ENCODE results near the gene PEF1.

Gene PEF1

GRCh38 chr1:31627930-31628559 lies 16.6 kb downstream of the PEF1 start:
- DNase-seq (ENCODE audit: low read depth, low spot score) = no peak

DNA sequence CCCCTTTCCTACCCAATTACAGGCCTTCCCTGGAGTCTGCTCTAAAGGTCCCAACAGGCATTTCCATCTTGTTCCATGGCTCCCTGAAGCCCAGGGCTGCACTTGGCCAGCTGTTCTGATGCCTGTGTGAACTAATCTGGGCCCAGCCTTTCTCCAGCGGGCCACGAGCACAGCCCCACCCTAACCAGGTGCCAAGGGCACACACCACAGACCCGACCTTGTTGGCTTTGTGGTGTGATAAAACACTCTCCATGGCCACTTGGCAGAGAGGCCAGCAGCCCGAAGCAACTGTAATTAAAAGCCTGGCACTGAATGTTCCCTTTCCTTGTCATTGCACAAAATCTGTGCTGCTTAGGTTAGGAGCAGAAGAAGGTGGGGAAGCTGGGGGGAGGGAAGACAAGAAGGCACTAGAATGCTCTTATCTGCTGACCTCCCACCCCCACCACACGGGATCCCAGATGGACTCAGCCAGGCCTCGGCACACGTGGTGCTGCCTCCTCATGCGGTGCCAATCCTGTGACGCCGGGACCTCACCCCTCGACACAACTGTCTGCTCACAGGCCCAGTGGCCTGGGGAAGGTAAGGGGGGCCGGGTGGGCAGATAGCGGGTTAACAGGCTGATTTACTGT lies 17.3 kb downstream of the PEF1 start:
- no peak for DNase-seq (ENCODE audit: low read depth, low spot score)

GRCh38 chr1:31626223-31627207 lies 18.2 kb downstream of the PEF1 start:
- DNase-seq (ENCODE audit: low read depth, low spot score) = no peak

DNA sequence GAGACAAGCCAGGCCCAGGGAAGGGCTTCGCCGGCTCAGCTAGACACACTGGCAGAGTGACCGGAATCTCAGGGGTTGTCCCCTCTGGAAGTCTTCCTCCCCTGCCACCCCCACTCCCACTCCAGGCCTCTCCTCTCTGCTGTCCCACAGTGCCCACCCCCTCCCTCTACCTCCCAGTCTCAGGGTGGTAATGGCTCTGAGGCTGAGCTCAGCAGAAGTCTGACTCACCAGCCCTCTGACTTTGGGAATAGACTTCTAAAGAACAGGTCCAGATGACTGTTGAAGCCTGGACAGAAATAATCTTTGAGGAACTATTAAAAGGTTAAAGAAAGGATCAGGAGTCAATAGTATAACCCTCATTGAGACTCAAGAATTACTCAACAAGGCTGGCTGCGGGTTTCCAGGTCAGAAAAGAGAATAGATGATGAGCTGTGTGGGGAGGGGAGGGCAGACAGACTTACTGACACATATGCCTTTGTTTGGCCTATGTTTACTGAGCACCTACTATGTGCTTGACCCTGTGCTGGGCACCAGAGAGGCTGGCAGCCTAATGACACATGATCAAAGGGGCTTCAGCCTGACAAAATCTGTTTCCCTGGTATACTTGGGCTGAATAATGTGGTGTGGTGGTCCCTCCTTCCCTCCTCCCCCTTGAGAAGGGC lies 19.0 kb downstream of the PEF1 start:
- DNase-seq (ENCODE audit: low read depth, low spot score) = no peak

DNA sequence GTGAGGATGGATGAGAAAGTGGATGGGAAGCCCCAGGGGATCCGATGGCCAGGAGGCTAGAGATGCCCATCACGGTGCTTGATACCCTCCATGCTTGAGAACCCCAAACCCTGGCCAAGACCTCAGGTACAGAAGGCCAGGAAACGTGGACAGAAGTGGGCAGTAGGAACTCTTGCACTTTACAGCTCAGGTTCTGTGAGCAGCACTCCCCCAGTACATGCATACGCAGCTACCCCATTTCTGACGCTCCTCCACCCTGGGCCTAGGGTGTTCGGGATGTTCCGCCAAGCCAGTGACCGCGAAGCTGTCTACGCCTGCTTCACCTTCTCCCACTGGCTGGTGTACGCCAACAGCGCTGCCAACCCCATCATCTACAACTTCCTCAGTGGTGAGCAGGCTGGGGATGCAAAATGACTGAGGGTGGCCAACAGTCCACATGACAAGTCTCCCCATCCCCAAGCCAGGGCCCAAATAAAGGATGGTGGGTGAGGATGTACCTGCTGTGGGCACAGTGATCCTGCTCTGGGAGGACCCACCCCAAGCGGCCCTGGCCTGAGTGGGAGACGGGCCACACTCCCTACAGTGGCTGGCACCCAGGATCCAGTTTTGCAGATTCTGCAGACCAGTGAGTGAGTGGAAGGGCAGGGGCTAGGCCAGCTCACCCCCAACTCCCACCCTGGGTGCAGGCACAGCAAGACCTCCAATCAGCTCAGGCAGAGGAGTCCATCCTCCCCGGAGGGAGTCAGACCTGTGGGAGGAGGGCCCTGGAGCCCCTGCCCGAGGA lies 19.8 kb downstream of the PEF1 start:
- DNase-seq (ENCODE audit: low read depth, low spot score) = no peak

GRCh38 chr1:31624309-31624708 lies 20.4 kb downstream of the PEF1 start:
- DNase-seq (ENCODE audit: low read depth, low spot score) = no peak

DNA sequence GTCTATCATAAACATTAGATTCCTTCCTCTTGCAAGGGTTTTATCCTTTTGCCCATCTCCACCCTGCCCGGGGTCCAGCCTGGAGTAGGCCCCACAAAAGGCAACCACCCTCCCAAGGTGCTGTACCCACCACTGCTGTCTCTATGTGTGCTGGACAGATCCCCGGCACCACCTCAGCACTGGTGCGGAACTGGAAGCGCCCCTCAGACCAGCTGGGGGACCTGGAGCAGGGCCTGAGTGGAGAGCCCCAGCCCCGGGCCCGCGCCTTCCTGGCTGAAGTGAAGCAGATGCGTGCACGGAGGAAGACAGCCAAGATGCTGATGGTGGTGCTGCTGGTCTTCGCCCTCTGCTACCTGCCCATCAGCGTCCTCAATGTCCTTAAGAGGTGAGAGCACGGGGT lies 21.3 kb downstream of the PEF1 start:
- DNase-seq (ENCODE audit: low read depth, low spot score) = no peak

DNA sequence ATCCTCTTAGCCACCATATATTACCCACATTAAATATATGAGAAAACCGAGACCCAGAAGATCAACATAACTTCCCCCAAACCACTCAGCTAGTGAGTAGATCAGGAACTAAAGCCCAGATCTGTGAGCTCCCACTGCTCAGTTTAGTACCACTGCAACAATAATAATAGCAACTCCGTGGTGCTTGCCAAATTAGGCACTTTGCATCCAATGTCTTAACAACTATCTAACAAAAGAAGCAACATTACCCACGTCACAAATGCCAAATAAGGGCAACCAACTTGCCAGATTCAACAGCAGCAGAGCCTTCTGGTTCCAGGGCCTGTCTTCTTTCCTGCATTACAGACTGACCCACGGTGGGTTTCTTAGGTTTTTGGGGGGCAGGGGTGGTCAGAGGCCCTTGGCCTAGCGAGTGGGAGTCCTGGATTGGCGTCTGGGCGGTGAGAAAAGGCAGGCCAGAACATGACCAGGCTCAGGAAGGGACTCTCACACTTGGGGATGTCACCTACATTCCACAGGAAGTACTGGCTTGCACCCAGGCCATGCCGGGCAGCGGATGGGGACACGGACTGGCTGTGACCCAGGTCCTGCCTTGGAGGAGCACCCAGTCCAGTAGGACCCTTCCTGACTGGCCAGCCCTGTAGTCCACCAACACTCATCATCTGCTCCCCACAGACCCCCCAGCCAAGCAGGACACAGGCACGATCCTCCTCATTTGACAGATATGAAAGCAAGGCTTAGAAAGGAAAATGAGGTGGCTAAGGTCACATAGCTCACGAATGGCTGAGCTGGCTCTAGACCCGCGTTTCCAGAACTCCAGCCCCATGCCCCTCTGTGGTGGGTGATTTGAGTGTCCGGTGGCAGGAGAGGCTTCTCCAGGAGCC lies 22.6 kb downstream of the PEF1 start:
- DNase-seq (ENCODE audit: low read depth, low spot score) = no peak

DNA sequence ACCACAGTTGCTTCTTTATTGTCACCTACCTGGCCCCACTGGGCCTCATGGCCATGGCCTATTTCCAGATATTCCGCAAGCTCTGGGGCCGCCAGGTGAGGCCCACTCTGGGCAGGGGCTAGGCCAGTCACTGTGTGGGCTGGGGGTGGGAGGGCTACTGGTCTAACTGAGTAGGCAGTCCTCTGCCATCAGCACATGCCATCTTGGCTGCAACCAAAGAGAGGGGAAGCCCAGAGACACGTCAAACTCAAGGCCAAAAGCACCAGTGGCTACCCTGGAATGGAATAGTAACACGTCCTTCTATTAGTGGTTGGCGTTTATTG lies 23.2 kb downstream of the PEF1 start:
- DNase-seq (ENCODE audit: low read depth, low spot score) = no peak

DNA sequence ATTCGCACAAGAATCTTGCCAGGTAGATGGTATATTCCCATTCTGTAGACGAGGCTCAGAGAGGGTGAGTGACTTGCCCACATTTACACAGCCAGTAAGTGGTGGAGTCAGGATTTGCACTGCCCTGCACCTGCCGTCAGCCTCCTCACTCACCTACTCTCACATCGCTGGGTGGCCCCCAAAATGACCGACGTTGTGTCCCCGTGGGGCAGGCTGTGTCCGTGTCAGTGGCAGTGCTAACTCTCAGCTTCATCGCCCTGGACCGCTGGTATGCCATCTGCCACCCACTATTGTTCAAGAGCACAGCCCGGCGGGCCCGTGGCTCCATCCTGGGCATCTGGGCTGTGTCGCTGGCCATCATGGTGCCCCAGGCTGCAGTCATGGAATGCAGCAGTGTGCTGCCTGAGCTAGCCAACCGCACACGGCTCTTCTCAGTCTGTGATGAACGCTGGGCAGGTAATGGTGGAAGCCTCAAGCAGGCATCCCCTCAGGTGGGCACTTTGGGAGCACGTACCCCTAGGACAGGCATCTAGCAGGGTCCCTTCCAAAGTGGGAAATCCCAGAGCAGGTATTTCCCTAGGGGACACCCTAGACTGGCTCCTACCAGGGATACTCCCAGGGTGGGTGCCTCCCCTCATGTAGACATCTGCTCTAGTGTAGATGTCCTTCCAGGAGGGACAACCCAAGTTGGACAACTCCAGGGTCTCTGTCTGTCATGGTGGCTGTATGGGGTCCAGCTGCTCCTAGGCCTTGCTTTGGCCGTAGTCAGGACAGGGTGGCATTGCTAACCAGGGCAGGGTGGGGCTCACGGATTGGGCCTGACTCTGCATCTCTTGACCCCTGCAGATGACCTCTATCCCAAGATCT lies 23.8 kb downstream of the PEF1 start:
- DNase-seq (ENCODE audit: low read depth, low spot score) = no peak

DNA sequence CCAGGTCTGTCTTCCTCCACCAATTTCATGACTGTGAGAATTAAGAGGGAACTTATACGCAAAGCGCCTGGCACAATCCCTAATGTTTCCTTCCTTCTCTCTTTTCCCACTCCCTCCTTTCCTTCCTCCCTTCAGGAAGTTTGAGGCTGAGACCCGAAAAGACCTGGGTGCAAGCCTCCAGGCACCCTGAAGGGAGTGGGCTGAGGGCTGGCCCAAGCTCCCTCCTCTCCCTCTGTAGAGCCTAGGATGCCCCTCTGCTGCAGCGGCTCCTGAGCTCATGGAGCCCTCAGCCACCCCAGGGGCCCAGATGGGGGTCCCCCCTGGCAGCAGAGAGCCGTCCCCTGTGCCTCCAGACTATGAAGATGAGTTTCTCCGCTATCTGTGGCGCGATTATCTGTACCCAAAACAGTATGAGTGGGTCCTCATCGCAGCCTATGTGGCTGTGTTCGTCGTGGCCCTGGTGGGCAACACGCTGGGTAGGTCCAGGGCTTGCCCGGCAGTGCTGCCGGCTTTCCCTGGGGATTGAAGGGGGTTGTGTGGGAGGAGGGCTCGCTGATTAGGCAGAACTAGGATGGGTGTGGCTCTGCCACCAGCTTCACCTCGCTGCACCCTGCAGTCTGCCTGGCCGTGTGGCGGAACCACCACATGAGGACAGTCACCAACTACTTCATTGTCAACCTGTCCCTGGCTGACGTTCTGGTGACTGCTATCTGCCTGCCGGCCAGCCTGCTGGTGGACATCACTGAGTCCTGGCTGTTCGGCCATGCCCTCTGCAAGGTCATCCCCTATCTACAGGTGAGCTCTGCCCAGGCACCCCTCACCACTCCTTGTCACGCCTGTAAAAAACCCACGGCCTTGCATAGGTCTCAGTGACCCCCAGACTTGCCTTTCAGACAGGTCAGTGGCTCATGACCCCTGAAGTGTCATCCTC lies 25.5 kb downstream of the PEF1 start:
- no peak for DNase-seq (ENCODE audit: low read depth, low spot score)

DNA sequence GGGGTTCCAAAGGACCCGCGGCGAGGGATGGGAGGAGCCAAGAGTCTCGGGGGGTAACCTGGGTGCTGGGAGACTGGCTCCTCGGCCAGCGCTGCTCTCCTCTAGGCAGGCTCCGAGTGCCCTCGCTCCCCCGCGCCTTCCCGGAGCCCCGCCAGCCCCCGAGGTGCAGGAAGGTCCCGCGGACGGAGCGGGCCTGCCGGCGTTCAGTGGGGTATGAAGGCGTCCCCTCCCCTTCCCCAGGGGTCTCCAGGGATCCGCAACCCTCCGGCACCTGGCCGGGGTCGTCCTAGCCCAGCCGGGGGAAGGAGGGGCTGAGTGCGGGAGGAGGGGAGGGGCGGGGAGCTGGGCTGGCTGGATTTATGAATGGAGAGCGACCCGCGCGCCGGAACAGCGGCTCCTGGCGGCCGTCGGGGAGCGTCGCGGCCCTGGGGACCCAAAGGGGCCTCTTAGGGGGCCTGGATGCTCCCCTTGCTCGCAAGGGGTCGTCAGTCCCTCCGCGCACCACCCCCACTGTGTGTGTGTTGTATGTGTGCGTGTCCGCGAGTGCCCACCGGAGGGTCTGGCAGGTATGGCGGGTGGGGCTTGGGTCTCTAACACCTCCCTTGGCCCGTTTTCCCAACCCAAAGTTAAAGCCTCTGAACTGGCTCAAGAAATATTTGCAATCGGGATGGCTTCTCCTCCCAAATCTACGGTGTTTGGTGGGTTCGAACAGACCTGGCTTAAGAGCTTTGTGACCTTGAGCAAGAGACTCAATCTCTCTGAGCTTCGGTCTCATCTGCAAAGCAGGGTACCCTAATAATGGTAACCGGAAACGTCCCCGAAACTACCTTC lies 26.5 kb downstream of the PEF1 start:
- peak; percentile 20 for DNase-seq (ENCODE audit: low read depth, low spot score)

- no peak for DNase-seq (ENCODE audit: low read depth, low spot score)
These were observed 27.3 kb downstream of the PEF1 start, which contains the start of gene HCRTR1 for GRCh38 chr1:31617218-31617915. HCRTR1 (plus strand) TSS chr1:31617689; CDS start chr1:31619193, 1,504 bp downstream.

DNA sequence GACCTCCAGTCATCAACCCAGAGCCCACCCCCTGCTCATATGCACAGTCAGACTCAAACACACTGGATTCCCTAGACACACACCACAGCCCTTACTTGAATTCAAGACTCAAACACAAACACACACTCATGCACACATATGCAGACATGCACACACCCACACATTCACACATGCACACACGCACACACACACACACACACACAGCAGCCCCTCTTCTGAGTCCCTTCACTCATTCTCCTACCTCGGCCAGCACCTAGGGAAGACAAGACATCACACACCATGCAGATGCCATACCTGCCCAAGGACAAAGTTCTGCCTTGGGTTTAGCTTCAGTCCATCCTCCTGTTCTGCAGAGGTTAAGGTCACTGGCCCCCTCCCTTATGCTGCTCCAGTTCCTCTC lies 28.7 kb downstream of the PEF1 start:
- no peak for DNase-seq (ENCODE audit: low read depth, low spot score)

DNA sequence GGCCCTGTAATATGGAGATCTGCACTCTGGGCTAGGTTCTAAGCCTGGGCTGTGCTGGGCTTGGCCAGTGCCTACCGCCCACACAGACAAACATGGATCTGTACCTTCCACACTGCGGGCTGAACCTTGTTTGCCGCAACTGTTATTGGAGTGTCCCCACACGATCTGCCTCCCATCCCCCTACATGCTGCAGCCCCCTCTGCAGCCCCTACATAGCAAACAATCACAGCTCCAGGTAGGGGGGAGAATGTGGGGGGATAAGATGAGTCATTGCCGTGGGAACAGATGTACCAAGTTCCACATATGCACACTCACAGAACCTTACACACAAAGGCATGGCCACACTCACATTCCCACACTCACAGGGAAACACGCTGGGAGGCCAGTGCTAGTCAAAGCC lies 29.3 kb downstream of the PEF1 start:
- DNase-seq (ENCODE audit: low read depth, low spot score) = no peak

- DNase-seq (ENCODE audit: low read depth, low spot score) = no peak
These were observed 30.2 kb downstream of the PEF1 start for GRCh38 chr1:31614414-31615005.

Measured in activated naive CD8-positive, alpha-beta T cell treated with anti-CD3 and anti-CD28 coated beads, Interleukin-2, amount 50 U/mL, for 16 hours (primary cell).